ENCODE measurements around the gene ERICH4.
"Not testable (repeated sequence)": the region's sequence is repeated elsewhere in the genome, so short reads cannot be mapped to it uniquely, and the experiment has no call there.

The ERICH4 gene

DNA sequence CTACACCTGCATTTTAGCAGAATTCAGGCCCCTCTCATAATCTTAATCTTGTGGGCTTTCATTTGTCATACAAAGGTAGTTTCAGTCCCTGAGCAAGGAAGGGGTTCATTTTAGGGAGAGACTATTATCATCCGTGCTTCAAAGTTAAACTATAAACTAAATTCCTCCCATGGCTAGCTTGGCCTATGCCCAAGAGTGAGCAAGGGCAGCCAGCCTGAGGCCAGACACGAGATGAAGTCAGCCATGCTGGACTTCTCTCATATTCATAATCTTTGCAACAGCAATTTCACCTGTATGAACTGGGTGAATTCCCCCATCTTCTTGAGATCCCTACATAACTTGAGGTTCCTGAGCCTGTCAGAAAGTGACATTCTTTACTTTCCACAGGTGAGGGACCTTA is 13.0 kb downstream of the ERICH4 start:
- in situ Hi-C loops (cut with HindIII; ENCODE audit: low pct_ligation_motif_present, low pct_unique_long_range_greater_than_20kb, low sequenced_read_pairs), result no loop called here
- peak; percentile 17 for DNase-seq

DNA sequence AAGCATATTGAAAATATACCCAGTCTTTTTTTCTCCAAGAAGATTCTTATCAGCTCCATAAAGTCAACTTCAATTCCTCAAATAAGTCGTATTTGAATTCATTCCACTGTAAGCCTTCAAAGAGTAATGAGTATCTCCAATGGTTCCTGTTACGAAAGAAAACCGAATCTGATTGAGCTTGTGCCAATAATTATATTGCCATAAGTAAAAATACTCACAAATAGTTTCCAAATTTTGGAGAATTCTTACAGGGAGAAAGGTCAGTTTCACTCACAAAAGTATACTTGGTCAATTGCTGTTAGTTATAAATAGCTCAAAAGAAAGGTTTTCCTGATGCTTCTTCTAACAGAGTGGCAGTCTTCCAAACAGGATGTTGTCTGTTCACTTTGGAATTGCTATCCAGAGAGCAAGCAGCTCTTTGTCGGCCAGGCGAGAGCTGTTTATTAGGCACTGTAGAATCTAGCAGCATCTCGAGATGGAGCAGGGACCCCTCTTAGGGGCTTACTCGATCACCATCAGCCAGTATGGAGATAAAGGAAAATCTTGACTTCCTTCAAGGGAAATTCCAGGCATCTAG is 13.5 kb downstream of the ERICH4 start:
- in situ Hi-C loops (cut with HindIII; ENCODE audit: low pct_ligation_motif_present, low pct_unique_long_range_greater_than_20kb, low sequenced_read_pairs), result no loop called here

DNA sequence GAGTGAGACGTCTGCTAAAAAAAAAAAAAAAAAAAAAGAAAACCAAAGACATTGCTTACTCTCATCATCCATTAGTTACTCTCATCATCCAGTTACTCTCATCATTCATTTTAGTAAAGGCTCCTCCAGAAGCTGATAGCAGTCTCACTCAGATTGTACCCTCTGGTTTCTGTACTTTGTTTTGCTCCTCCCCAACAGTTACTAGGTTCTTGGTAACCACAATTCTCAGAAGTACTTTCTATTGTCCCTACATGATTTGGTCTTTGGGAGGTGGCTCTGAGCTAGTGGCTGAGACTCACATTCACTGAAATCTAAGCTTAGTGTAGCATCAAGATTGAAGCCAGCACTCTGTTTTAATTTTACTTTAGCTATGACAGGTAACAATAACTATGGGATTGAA is 14.3 kb downstream of the ERICH4 start:
- DNase-seq, result no peak
- in situ Hi-C loops (cut with HindIII; ENCODE audit: low pct_ligation_motif_present, low pct_unique_long_range_greater_than_20kb, low sequenced_read_pairs), result no loop called here

More for the DNA sequence above, 13.5 kb downstream of the ERICH4 start:
- DNase-seq, result peak; percentile 11

DNA sequence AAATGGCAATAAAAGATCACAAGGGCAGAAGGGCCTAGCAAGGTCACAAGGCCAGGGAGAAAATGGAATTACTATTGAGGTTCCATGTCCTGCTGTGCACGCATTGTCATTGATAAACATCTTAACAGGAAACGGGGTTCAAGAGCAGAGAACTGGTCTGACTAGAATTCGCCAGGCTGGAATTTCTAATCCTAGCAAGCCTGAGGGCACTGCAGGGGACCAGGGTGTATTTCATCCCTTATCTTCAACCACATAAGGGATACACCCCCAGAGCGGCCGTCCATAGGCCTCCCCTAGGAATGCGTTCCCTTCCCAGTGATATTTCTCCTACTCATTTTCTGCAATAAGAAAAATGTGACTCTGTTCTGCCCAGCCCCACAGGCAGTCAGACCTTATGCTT is 19.5 kb downstream of the ERICH4 start:
- DNase-seq, result no peak
- in situ Hi-C loops (cut with HindIII; ENCODE audit: low pct_ligation_motif_present, low pct_unique_long_range_greater_than_20kb, low sequenced_read_pairs), result no loop called here

DNA sequence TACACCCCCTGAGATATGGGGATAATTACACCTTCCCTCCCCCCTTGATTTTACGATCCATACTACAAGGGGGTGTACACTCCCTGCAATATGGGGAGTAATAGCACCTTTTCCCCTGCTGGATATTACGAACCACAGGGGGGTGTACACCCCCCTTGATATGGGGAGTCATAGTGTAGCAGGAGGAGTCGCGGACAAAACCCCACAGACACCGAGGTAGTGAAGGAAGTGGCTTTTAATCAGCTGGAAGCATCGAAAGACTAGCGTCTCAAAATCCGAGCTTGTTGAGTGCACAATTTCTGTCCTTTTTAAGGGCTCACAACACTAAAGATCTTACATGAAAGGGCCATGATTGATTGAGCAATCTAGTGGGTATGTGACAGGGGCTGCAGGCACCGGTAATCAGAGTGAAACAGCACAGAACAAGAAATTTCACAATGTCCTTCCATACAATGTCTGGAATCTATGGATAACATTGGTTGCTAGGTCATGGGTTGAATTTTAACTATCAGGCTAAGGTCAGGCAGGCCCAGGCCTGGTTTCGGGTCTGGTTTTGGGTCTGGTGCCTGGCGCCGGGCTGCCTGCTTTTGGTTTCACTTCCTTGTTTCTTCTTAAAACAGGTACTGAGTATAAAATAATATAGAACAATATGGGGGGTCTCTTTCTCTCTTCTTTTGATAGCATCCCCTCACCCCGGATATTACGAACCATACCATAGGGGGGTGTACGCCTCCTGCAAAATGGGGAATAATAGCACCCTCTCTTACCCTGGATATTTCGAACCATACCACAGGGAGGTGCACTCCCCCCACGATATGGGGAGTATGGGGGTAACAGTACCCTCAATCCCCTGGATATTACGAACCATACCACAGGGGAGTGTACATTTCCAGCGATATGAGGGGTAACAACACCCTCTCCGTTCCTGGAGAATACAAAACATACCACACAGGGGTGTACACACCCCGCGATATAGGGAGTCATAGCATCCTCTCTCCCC is 20.6 kb downstream of the ERICH4 start:
- DNase-seq; in situ Hi-C loops (cut with HindIII; ENCODE audit: low pct_ligation_motif_present, low pct_unique_long_range_greater_than_20kb, low sequenced_read_pairs): not testable (repeated sequence)

DNA sequence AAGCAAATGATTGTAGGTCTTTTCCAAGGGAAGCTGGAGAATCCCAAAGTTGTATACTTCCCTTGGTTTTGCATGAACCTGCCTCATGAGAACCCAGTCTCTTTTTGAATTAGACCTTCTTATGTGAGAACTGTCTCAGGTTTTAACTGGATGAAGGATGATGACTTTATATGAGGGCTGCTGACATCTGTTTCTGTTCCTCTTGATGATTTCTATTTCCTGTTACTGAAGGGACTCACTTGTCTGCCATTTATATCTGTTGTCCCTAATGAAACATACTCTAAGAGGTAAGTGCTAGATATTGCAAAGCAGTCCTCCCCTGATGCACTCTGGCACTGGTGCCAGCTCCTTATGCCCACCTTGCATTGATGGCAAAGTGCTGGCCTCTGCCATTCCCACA is 33.6 kb downstream of the ERICH4 start:
- in situ Hi-C loops (cut with HindIII; ENCODE audit: low pct_ligation_motif_present, low pct_unique_long_range_greater_than_20kb, low sequenced_read_pairs), result no loop called here
- no peak for DNase-seq

DNA sequence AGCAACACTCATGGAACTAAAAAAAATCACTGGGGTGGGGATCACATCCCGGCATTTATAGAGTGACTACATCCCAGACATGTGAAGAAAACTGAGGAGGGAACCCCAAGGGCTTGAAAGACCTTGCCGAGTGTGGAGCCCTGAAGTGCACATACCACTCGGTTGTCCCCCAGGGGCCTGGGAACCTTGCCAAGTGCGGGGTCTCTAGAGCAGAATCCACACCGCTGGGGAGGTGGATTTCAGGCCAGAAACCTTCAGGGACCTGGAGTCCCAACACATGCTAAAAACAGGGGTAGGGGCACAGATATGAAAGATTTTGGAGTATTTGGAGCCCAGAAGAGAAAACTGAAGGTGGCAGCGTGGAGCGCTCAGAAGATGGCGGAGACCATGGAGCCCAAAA is 35.2 kb downstream of the ERICH4 start:
- no peak for DNase-seq
- in situ Hi-C loops (cut with HindIII; ENCODE audit: low pct_ligation_motif_present, low pct_unique_long_range_greater_than_20kb, low sequenced_read_pairs), result no loop called here

DNA sequence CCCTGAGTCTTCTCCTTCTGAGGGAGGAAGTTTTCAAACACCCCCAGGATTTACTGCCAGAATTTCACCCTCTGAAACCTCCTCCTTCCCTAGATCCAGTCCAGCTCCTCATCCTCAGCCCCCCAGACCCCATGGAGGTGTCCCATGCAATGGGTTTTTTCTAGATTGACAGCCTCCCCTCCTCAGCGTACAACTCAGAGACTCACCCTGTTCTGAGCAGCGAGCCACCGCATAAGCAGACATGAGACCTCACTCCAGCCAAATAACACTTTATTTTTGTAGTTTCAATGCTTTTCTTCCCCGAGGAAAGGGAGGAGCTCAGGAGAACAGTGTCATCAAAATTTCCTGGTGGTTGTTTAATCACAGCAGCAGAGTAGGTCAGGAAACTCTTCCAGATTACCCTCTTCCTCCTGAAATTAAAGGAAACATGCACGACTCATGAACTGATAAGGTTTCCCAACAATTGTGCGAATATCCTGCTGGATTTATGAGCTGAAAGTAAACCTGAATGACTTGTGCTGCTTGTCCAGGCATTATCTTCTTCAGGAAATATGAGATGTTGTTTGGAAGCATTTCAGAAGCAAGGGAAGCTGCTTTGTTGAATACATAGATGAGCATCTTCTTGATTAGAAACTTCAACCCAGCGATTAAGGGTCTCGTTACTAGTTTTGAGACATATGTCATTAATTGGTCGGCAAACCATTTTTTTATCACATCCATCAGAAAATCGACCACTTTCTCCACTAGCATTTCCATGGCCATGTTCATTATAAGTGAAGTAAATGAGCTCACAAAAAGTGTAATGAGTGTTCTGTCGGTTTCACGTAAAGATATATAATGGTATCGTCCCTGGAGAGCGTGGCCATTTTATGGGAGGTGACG is 36.2 kb downstream of the ERICH4 start:
- no peak for DNase-seq
- in situ Hi-C loops (cut with HindIII; ENCODE audit: low pct_ligation_motif_present, low pct_unique_long_range_greater_than_20kb, low sequenced_read_pairs), result no loop called here

DNA sequence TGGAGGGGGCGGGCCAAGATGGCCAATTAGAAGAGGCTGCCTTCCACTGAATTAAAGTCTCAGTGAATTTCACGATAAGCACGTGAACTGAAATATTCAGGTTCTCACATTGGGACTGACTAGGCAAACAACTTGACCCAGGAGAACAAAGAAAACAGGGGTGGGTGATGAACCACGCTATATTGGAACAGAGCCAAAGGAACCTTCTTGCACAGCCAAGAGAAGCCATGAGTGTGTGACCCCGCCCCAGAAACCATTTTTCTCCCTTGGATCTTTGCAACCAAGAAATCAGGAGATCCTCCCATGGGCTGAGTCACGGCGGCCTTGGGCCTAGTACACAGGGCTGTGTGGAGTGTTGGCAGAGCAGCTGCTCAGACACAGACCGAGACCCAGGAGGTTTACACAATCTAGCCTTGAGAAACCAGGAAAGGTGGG is 36.8 kb downstream of the ERICH4 start:
- in situ Hi-C loops (cut with HindIII; ENCODE audit: low pct_ligation_motif_present, low pct_unique_long_range_greater_than_20kb, low sequenced_read_pairs), result no loop called here
- no peak for DNase-seq

DNA sequence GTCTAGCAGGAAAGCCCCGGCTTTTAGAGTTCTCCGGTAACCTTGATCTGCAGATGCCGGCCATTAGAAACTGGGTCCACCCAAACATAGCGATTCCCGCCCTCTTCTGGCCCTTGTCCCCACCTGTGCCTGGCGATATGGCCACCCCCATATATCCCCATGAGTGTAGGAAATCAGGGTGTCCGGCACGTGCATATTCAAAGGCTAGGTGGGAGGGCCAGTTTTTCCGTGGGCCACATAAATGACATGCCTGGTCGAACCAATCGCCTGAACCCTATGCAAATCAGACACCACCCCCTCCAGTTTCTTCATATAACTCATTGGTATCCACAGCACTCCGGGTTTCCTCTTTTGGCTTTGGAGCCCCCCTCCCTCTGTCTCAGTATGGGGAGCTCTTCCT is 37.4 kb downstream of the ERICH4 start:
- no peak for DNase-seq
- in situ Hi-C loops (cut with HindIII; ENCODE audit: low pct_ligation_motif_present, low pct_unique_long_range_greater_than_20kb, low sequenced_read_pairs), result no loop called here

DNA sequence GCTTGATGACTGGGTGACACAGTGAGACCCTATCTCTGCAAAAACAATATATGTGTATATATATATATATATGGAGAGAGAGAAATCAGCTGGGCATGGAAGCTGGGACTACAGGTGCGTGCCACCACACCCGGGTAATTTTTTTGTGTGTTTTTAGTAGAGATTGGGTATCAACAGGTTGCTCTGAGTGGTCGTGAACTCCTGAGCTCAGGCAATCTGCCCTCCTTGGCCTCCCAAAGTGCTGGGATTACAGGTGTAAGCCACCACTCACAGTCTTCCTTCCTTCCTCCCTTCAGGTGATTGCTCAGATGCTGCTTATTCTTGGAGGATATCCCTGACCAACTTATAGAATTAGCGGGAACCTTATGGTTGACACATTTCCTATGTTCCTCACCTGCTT is 41.9 kb downstream of the ERICH4 start:
- no peak for DNase-seq
- in situ Hi-C loops (cut with HindIII; ENCODE audit: low pct_ligation_motif_present, low pct_unique_long_range_greater_than_20kb, low sequenced_read_pairs), result no loop called here

DNA sequence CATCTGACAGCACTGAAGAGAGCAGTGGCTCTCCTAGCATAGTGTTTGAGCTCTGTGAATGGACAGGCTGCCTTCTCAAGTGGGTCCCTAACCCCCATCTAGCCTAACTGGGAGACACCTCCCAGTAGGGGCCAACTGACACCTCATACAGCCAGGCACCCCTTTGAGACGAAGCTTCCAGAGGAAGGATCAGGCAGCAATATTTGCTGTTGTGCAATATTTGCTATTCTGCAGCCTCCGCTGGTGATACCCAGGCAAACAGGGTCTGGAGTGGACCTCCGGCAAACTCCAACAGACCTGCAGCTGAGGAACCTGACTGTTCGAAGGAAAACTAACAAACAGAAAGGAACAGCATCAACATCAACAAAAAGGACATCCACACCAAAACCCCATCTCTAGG is 44.0 kb downstream of the ERICH4 start:
- in situ Hi-C loops (cut with HindIII; ENCODE audit: low pct_ligation_motif_present, low pct_unique_long_range_greater_than_20kb, low sequenced_read_pairs); DNase-seq: not testable (repeated sequence)

DNA sequence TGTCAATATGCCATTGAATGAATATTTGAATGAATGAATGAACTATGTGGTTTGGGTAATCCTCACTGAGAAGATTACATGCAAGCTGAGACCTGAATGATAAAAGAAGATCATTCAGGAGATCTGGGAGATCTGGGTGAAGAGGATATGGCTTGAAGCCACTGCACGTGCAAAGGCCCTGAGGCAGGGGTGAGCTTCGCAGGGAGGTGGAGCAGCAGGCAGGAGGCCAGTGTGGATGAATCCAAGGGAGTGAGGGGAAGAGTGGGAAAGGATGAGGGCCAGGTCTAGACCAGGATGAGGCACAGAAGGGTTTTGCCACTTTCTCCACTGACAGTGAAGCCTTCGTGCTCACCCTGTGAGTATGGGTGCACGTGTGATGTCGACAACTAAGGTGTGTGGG is 49.9 kb downstream of the ERICH4 start:
- in situ Hi-C loops (cut with HindIII; ENCODE audit: low pct_ligation_motif_present, low pct_unique_long_range_greater_than_20kb, low sequenced_read_pairs), result no loop called here
- DNase-seq, result no peak
